Kidney (tissue), 14 donors: ENCODE results near the gene CDC42BPG. TPM values are rescaled to one million over a fixed set of nuclear protein-coding genes. Genes with fewer than 3 reads are reported as not detected.

ENCODE experiments used
- DNase-seq, 5 donors: peaks; one replicate each; pipeline ENCODE4 v3.0.0-alpha.2; 2013 to 2020
- FAIRE-seq: peaks from 2 replicates; lab custom pipeline; 2012; peaks lifted over from hg19 to GRCh38; lab: Jason Lieb, UNC
- H3K27ac ChIP-seq, 2 donors: one replicate each; pipeline ENCODE4 v1.7.0; 2013; ENCODE audit warnings: low read depth in 2 of 2, low read length in 2 of 2, inconsistent platforms in 1 of 2
- H3K27me3 ChIP-seq: one replicate; pipeline ENCODE4 v1.7.1; 2013; ENCODE audit warnings: low read length, inconsistent platforms; ENCODE audit not compliant: control insufficient read depth, insufficient read depth
- H3K36me3 ChIP-seq, 3 donors: one replicate each; pipeline versions ENCODE4 v1.7.0 to v1.7.1; 2013; ENCODE audit warnings: low read length in 3 of 3, control low read depth in 1 of 3, inconsistent platforms in 1 of 3; ENCODE audit not compliant: insufficient read depth in 3 of 3, control insufficient read depth in 2 of 3
- H3K4me1 ChIP-seq, 3 donors: one replicate each; pipeline versions ENCODE4 v1.7.0 to v1.7.1; 2013; ENCODE audit warnings: low read length in 3 of 3, inconsistent platforms in 1 of 3, low read depth in 1 of 3; ENCODE audit not compliant: control insufficient read depth in 2 of 3, insufficient read depth in 2 of 3
- H3K4me3 ChIP-seq, 3 donors: one replicate each; pipeline versions ENCODE4 v1.7.0 to v1.8.1; 2013; ENCODE audit warnings: low read length in 3 of 3, control low read depth in 1 of 3, inconsistent platforms in 1 of 3
- H3K9ac ChIP-seq, 3 donors: one replicate each; pipeline versions ENCODE4 v1.7.0 to v1.7.1; 2013; ENCODE audit warnings: low read length in 3 of 3, control low read depth in 1 of 3, inconsistent platforms in 1 of 3
- H3K9me3 ChIP-seq, 3 donors: one replicate each; pipeline versions ENCODE4 v1.7.0 to v1.7.1; 2013; ENCODE audit warnings: low read length in 3 of 3, control low read depth in 1 of 3, inconsistent platforms in 1 of 3; ENCODE audit not compliant: control insufficient read depth in 2 of 3, insufficient read depth in 1 of 3
- intact Hi-C: fragments of 100-400 bp; cut with DNase I; formaldehyde crosslinking; loops from one replicate; pipeline ENCODE4 v1.11.1; 2022
- polyA plus RNA-seq: library from polyadenylated mRNA; stranded (reverse); fragments of 350-450 nt; fragmentation: Illumina TruSeq; extraction: RNeasy Lipid Tissue Mini Kit (QIAGEN cat#74804); gene quantifications from one replicate; pipeline ENCODE4 v1.2.3, GENCODE V29; 2014; ENCODE audit warnings: low read depth, low replicate concordance; ENCODE audit not compliant: insufficient read depth
- total RNA-seq: library from RNA; stranded (reverse); fragmentation: NEBNext Ultra II Directional; extraction: Animal tissue kit (Norgen Biotek cat#: 25700); gene quantifications from one replicate; pipeline ENCODE4 v1.2.1, GENCODE V29; 2021
- TF ChIP-seq, protein P1 (sequence below): IDR thresholded peaks from 3 replicates; pipeline ENCODE4 v1.5.1; 2012; ENCODE audit warnings: mild to moderate bottlenecking, moderate library complexity, borderline replicate concordance; ENCODE audit not compliant: insufficient read depth; ENCODE audit errors: extremely low read depth
- donor health status: control.
- donor health status: control.
- donor health status: control.
- donor health status: control.
- donor health status: control.
- donor health status: DM: yes; HTN: yes; CAD: no.
- donor health status: Normal renal cell carcinoma (clear cell type).

The CDC42BPG gene
- total and polyA plus RNA-seq, 2 donors from 2014 or later = 4.5 to 20.7 TPM

DNA sequence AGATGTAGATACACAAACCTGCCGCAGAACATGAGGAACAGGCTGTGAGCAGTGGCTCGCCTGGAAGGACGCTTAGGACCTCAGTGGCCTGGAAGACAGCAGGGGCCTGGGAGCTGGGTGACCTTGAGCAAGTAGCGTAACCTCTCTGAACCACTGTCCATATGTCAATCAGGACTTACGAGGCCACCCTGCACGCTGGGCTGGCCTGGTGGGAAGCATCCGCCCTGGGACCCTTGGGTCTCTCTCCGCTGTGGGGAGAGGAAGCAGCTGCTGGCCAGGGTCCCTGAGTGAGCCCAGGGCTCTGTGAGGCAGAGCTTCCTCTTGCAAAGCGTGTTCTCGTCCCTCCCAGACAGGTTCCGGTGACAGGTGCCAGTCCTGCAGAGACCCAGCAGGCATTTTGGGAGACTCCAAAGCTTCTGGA, 48.0 kb upstream of the CDC42BPG start:
- H3K9me3 ChIP-seq = no peaks in the 10 kb centered on the region
- DNase-seq (peak in 1 of 5 donors; percentile 73), FAIRE-seq (no peak)
- no peaks in the 10 kb centered on the region for H3K36me3 ChIP-seq
- peak overlapping the region in 2 of 3 donors; percentile 68 to 69 for H3K4me3 ChIP-seq
- intact Hi-C loops = loop anchor here (5.0 kb wide), 1 partner anchor 40 kb away; no protein-coding TSS in a partner anchor
- H3K4me1 ChIP-seq = peaks cover 0 to 28% (median 3%) of the 10 kb centered on the region in 3 donors
- no peaks in the 10 kb centered on the region for H3K27me3 ChIP-seq
- peak overlapping the region; percentile 57 to 69 for H3K27ac ChIP-seq
- peak overlapping the region in 1 of 3 donors; percentile 58 for H3K9ac ChIP-seq
- TF ChIP-seq, protein P1, sequence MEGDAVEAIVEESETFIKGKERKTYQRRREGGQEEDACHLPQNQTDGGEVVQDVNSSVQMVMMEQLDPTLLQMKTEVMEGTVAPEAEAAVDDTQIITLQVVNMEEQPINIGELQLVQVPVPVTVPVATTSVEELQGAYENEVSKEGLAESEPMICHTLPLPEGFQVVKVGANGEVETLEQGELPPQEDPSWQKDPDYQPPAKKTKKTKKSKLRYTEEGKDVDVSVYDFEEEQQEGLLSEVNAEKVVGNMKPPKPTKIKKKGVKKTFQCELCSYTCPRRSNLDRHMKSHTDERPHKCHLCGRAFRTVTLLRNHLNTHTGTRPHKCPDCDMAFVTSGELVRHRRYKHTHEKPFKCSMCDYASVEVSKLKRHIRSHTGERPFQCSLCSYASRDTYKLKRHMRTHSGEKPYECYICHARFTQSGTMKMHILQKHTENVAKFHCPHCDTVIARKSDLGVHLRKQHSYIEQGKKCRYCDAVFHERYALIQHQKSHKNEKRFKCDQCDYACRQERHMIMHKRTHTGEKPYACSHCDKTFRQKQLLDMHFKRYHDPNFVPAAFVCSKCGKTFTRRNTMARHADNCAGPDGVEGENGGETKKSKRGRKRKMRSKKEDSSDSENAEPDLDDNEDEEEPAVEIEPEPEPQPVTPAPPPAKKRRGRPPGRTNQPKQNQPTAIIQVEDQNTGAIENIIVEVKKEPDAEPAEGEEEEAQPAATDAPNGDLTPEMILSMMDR = no peak

DNA sequence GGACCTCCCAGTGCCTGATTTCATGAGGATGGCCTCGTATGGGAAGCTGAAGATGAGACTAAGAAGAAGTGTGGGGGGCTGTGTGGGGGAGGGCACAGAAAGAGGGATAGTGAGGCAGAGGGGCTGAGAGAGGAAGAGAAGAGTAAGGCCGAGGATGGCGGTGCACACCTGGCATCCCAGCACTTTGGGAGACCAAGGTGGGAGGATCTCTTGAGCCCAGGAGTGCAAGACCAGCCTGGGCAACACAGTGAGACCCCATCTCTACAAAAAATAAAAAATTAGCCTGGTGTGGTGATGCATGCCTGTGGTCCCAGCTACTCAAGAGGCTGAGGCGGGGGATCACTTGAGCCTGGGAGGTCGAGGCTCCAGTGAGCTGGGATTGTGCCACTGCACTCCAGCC, 47.4 kb upstream of the CDC42BPG start:
- no peak for FAIRE-seq
- H3K4me3 ChIP-seq = peak overlapping the region in 2 of 3 donors; percentile 68 to 69
- H3K27me3 ChIP-seq = no peaks in the 10 kb centered on the region

DNA sequence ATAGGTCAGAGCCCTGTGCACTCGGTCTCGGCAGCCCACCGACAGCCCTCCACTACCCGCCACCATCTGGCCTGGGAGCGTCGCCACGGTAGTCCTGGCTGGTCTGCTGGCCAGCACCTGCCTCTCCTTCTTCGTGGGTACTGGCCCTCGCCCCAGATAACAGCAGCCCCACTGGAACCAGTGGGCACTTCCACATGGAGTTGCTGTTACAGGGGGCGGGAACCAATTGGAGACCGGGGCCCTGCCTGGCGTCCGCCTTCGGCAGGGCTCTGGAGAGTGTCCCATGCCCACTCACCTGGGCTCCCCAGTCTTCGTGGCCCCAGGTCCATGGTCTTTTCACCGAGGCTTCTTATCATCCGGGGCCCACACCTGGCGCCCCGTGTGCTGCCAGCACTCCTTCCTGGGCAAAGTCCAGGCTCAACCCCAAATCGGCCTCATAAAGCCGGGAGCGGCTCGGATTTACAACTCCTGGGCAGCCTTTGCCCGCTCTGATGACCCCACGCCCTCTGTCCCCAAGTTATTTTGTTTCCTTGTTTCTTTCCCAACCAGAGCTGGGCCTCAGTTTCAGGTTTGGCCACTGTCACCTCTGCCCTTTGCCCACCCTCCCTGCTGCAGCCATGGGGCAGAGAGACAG, 46.9 kb upstream of the CDC42BPG start:
- intact Hi-C loops = loop anchor here (5.0 kb wide), 1 partner anchor 39 kb away; no protein-coding TSS in a partner anchor
- TF ChIP-seq, protein P1 = no peak
- no peak overlapping the region for H3K9ac ChIP-seq
- H3K9me3 ChIP-seq = no peaks in the 10 kb centered on the region
- peak overlapping the region in 2 of 3 donors; percentile 28 to 68 for H3K4me3 ChIP-seq
- H3K36me3 ChIP-seq = no peaks in the 10 kb centered on the region
- peaks cover 0 to 28% (median 3%) of the 10 kb centered on the region in 3 donors for H3K4me1 ChIP-seq
- FAIRE-seq (no peak), DNase-seq (peak in 1 of 5 donors; percentile 47)
- no peaks in the 10 kb centered on the region for H3K27me3 ChIP-seq
- H3K27ac ChIP-seq = peak overlapping the region in 1 of 2 donors; percentile 51

More for the DNA sequence above, 47.4 kb upstream of the CDC42BPG start:
- TF ChIP-seq, protein P1 = no peak
- Histone ChIP-seq H3K27ac (peak overlapping the region; percentile 27 to 57), H3K9ac (peak overlapping the region in 1 of 3 donors; percentile 58), H3K36me3 (no peaks in the 10 kb centered on the region), H3K4me1 (peaks cover 0 to 28% (median 3%) of the 10 kb centered on the region in 3 donors), H3K9me3 (no peaks in the 10 kb centered on the region)
- intact Hi-C loops = loop anchor here (5.0 kb wide), 1 partner anchor 40 kb away; no protein-coding TSS in a partner anchor
- no peak for DNase-seq
